Panc1 (cell line): Measurements from ENCODE around the gene CEP290. TPM values are rescaled to one million over a fixed set of nuclear protein-coding genes. Genes with fewer than 3 reads are reported as not detected.

Experiments
- ATAC-seq: fragments of 200-7000 bp; cut with Tn5 transposase; 2 replicates; pipeline ENCODE4 v1.9.1; 2020; ENCODE audit warnings: mild to moderate bottlenecking, moderate library complexity
- BruUV-seq: library from RNA; stranded (reverse); fragments of 400-500 nt; replicated peaks from 2 replicates; lab custom pipeline; 2021; lab: Mats Ljungman, UMichigan
- CTCF ChIA-PET: fragments of 300-600 bp; sonication (Branson Sonifier 250); formaldehyde crosslinking; loops from one replicate; lab custom pipeline; 2022; ENCODE audit warnings: antibody characterized with exemption; lab: Charles Lee
- POLR2A ChIA-PET: fragments of 300-600 bp; sonication (Branson Sonifier 250); formaldehyde crosslinking; loops from one replicate; lab custom pipeline; 2022; ENCODE audit warnings: antibody characterized with exemption; lab: Charles Lee
- DNase-seq: peaks from one replicate; pipeline ENCODE4 v3.0.0-alpha.2; 2010; ENCODE audit warnings: low read depth, low spot score
- H3K27ac ChIP-seq: 2 replicates; pipeline ENCODE4 v1.5.1; 2011; ENCODE audit warnings: mild to moderate bottlenecking, low read length, inconsistent platforms
- H3K27me3 ChIP-seq: fragments of 200-500 bp; sonication (Bioruptor generic); 2 replicates; pipeline ENCODE4 v1.6.0; 2014; ENCODE audit warnings: low read length, inconsistent platforms; ENCODE audit not compliant: control insufficient read depth, insufficient read depth
- H3K36me3 ChIP-seq: fragments of 200-500 bp; sonication (Bioruptor generic); 2 replicates; pipeline ENCODE4 v1.5.1; 2014; ENCODE audit warnings: inconsistent platforms, mild to moderate bottlenecking, low read length, moderate library complexity; ENCODE audit not compliant: control insufficient read depth, insufficient read depth
- H3K4me1 ChIP-seq: 2 replicates; pipeline ENCODE4 v1.5.1; 2011; ENCODE audit warnings: inconsistent platforms, mild to moderate bottlenecking, low read length, moderate library complexity; ENCODE audit not compliant: control insufficient read depth, insufficient read depth
- H3K4me3 ChIP-seq, 2 experiments: 2 replicates each; pipeline ENCODE4 v1.5.1; 2011 to 2012; ENCODE audit warnings: low read depth in 2 of 2, low read length in 2 of 2, mild to moderate bottlenecking in 2 of 2, inconsistent platforms in 1 of 2, moderate library complexity in 1 of 2
- H3K9me3 ChIP-seq: fragments of 200-500 bp; sonication (Bioruptor generic); 2 replicates; pipeline ENCODE4 v1.5.1; 2014; ENCODE audit warnings: low read depth, mild to moderate bottlenecking, inconsistent platforms, low read length, moderate library complexity; ENCODE audit not compliant: control insufficient read depth, insufficient read depth
- POLR2AphosphoS5 ChIP-seq: IDR thresholded peaks from 2 replicates; pipeline ENCODE4 v1.6.1; 2012; ENCODE audit warnings: mild to moderate bottlenecking, low read depth, low read length, moderate library complexity
- SIN3A ChIP-seq: IDR thresholded peaks from 2 replicates; pipeline ENCODE4 v1.6.1; 2012; ENCODE audit warnings: low read depth, mild to moderate bottlenecking, low read length, moderate library complexity, borderline replicate concordance; ENCODE audit not compliant: insufficient read depth
- TCF7L2 ChIP-seq: IDR thresholded peaks from 2 replicates; pipeline ENCODE4 v1.6.1; 2011; ENCODE audit warnings: mild to moderate bottlenecking, low read depth, low read length, inconsistent platforms
- in situ Hi-C: cut with HindIII; loops from 2 replicates; pipeline ENCODE4 v1.10.0; 2016; ENCODE audit warnings: low sequenced_read_pairs, low pct_unique_long_range_greater_than_20kb
- intact Hi-C: fragments of 100-400 bp; cut with micrococcal nuclease; formaldehyde crosslinking; loops from one replicate; pipeline ENCODE4 v1.10.0; 2022; ENCODE audit not compliant: unreplicated experiment
- total RNA-seq: library from RNA; stranded (reverse); gene quantifications from one replicate; pipeline ENCODE4 v1.2.1, GENCODE V29; 2021; ENCODE audit not compliant: unreplicated experiment
- TF ChIP-seq, protein P1 (sequence below): fragments of 450-650 bp; IDR thresholded peaks from 2 replicates; pipeline ENCODE4 v1.5.1; 2017; ENCODE audit warnings: mild to moderate bottlenecking
- TF ChIP-seq, protein P2 (sequence below), 2 experiments: IDR thresholded peaks; 2 replicates each; pipeline ENCODE4 v1.6.1; 2011 to 2012; ENCODE audit warnings: low read depth in 2 of 2, control low read depth in 1 of 2, low read length in 1 of 2, mild to moderate bottlenecking in 1 of 2, moderate library complexity in 1 of 2; ENCODE audit not compliant: insufficient read depth in 1 of 2

CEP290 gene
- total RNA-seq, 1 experiment from 2014 or later, result 14.6 TPM

DNA sequence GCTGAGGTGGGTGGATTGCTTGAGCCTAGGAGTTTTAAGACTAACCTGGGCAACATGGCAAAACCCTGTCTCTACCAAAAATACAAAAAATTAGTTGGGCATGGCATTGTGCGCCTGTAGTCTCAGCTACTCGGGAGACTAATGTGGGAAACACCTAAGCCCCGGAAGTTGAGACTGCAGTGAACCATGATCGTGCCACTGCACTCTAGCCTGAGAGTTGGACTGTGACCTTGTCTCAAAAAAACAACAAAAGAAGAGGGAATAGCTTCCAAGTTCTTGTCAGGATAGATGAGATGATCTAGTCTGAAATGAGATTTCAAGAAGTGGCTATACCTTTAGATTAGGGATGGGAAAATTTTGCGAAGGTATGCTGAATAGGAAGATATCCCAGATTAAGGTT is 97.9 kb downstream of the CEP290 start:
- ATAC-seq (no peak), DNase-seq (no peak)
- BruUV-seq, result no TSS peak
- H3K27ac ChIP-seq, result no peak overlapping the region
- H3K27me3 ChIP-seq, result no peaks in the 10 kb centered on the region
- TF ChIP-seq POLR2AphosphoS5, result no peak
- TF ChIP-seq, protein P1, sequence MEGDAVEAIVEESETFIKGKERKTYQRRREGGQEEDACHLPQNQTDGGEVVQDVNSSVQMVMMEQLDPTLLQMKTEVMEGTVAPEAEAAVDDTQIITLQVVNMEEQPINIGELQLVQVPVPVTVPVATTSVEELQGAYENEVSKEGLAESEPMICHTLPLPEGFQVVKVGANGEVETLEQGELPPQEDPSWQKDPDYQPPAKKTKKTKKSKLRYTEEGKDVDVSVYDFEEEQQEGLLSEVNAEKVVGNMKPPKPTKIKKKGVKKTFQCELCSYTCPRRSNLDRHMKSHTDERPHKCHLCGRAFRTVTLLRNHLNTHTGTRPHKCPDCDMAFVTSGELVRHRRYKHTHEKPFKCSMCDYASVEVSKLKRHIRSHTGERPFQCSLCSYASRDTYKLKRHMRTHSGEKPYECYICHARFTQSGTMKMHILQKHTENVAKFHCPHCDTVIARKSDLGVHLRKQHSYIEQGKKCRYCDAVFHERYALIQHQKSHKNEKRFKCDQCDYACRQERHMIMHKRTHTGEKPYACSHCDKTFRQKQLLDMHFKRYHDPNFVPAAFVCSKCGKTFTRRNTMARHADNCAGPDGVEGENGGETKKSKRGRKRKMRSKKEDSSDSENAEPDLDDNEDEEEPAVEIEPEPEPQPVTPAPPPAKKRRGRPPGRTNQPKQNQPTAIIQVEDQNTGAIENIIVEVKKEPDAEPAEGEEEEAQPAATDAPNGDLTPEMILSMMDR, result no peak
- TF ChIP-seq, protein P2, sequence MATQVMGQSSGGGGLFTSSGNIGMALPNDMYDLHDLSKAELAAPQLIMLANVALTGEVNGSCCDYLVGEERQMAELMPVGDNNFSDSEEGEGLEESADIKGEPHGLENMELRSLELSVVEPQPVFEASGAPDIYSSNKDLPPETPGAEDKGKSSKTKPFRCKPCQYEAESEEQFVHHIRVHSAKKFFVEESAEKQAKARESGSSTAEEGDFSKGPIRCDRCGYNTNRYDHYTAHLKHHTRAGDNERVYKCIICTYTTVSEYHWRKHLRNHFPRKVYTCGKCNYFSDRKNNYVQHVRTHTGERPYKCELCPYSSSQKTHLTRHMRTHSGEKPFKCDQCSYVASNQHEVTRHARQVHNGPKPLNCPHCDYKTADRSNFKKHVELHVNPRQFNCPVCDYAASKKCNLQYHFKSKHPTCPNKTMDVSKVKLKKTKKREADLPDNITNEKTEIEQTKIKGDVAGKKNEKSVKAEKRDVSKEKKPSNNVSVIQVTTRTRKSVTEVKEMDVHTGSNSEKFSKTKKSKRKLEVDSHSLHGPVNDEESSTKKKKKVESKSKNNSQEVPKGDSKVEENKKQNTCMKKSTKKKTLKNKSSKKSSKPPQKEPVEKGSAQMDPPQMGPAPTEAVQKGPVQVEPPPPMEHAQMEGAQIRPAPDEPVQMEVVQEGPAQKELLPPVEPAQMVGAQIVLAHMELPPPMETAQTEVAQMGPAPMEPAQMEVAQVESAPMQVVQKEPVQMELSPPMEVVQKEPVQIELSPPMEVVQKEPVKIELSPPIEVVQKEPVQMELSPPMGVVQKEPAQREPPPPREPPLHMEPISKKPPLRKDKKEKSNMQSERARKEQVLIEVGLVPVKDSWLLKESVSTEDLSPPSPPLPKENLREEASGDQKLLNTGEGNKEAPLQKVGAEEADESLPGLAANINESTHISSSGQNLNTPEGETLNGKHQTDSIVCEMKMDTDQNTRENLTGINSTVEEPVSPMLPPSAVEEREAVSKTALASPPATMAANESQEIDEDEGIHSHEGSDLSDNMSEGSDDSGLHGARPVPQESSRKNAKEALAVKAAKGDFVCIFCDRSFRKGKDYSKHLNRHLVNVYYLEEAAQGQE (IDR thresholded peaks at IDR 0.05; ENCODE audit: insufficient read depth in 1 of 2, low read depth in 2 of 2, low read length in 1 of 2), result no peak
- no peak for TF ChIP-seq TCF7L2
- TF ChIP-seq SIN3A, result no peak
- H3K9me3 ChIP-seq, result no peaks in the 10 kb centered on the region
- H3K4me1 ChIP-seq, result no peaks in the 10 kb centered on the region
- H3K36me3 ChIP-seq, result peaks cover 55% of the 10 kb centered on the region
- no peak overlapping the region for H3K4me3 ChIP-seq
- intact Hi-C loops, result no loop called here
- CTCF ChIA-PET, result no interaction called here
- in situ Hi-C loops, result no loop called here
- POLR2A ChIA-PET, result no interaction called here

DNA sequence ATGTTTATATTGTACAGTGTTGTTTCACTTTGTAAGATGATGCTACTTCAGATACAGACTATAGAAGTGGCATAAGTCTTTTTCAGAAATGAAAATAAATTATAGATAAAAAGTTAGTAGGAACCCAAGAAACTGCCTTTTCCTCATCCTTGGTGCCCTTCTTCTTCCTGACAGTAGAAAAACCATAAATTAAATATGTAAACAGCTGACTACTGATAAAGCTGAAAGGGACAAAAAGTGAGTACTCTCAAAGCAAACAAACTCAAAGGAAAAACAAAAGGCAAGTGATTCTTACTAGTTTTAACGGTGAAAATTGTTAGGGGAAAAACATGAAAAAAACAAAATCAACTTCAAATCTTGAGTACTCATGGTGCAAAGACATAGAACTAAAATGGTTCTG is 104.1 kb downstream of the CEP290 start:
- CTCF ChIA-PET, result no interaction called here
- ATAC-seq (no peak), DNase-seq (no peak)
- H3K27me3 ChIP-seq, result no peaks in the 10 kb centered on the region
- TF ChIP-seq, protein P1, result no peak
- TF ChIP-seq POLR2AphosphoS5 (no peak), TCF7L2 (no peak), SIN3A (no peak)
- TF ChIP-seq, protein P2 (IDR thresholded peaks at IDR 0.05; ENCODE audit: insufficient read depth in 1 of 2, low read depth in 2 of 2, low read length in 1 of 2), result no peak
- peaks cover 8% of the 10 kb centered on the region for H3K36me3 ChIP-seq
- POLR2A ChIA-PET, result no interaction called here
- in situ Hi-C loops, result no loop called here
- intact Hi-C loops, result no loop called here
- no peaks in the 10 kb centered on the region for H3K9me3 ChIP-seq
- no peak overlapping the region for H3K27ac ChIP-seq
- BruUV-seq, result no TSS peak
- peaks cover 11% of the 10 kb centered on the region for H3K4me1 ChIP-seq
- no peak overlapping the region for H3K4me3 ChIP-seq
